GM18951 (cell line): ENCODE data around the gene RASEF.

ENCODE experiments used
- POLR2A ChIP-seq: IDR thresholded peaks from 4 replicates; pipeline ENCODE4 v1.6.1; 2011; ENCODE audit warnings: mild to moderate bottlenecking; ENCODE audit not compliant: insufficient read length, insufficient read depth; ENCODE audit errors: extremely low read depth
- in situ Hi-C: fragments of 300-500 bp; cut with MboI; formaldehyde crosslinking; loops from one replicate; pipeline ENCODE4 v1.12.0; 2022; ENCODE audit warnings: low sequenced_read_pairs, mixed read lengths, inconsistent platforms; ENCODE audit not compliant: unreplicated experiment

Gene RASEF

GRCh38 chr9:83068414-83068813 lies 5.5 kb upstream of the RASEF start:
- in situ Hi-C loops: no loop called here

GRCh38 chr9:83067579-83067978 lies 4.6 kb upstream of the RASEF start:
- TF ChIP-seq POLR2A: no peak
- in situ Hi-C loops: no loop called here

More at GRCh38 chr9:83068414-83068813, 5.5 kb upstream of the RASEF start:
- TF ChIP-seq POLR2A: no peak

- in situ Hi-C loops: no loop called here
- no peak for TF ChIP-seq POLR2A
Observed at GRCh38 chr9:83066771-83067170, 3.8 kb upstream of the RASEF start.

- TF ChIP-seq POLR2A: no peak
- in situ Hi-C loops: no loop called here
Observed at GRCh38 chr9:83065233-83065632, 2.3 kb upstream of the RASEF start.

- in situ Hi-C loops: no loop called here
- no peak for TF ChIP-seq POLR2A
Observed at GRCh38 chr9:83061990-83062650, 822 bp downstream of the RASEF start.

- in situ Hi-C loops: no loop called here
- TF ChIP-seq POLR2A: no peak
Observed at GRCh38 chr9:83061036-83061435, 1.9 kb downstream of the RASEF start.

- in situ Hi-C loops: no loop called here
- TF ChIP-seq POLR2A: no peak
Observed at GRCh38 chr9:83060556-83060955, 2.4 kb downstream of the RASEF start.

- no peak for TF ChIP-seq POLR2A
- in situ Hi-C loops: no loop called here
Observed at GRCh38 chr9:83059417-83059816, 3.5 kb downstream of the RASEF start.

- in situ Hi-C loops: no loop called here
- TF ChIP-seq POLR2A: no peak
Observed at GRCh38 chr9:83056911-83057310, 6.0 kb downstream of the RASEF start.

GRCh38 chr9:83056174-83056573 lies 6.8 kb downstream of the RASEF start:
- TF ChIP-seq POLR2A: no peak
- in situ Hi-C loops: no loop called here

- no peak for TF ChIP-seq POLR2A
- in situ Hi-C loops: no loop called here
Observed at GRCh38 chr9:83047839-83048775, 14.8 kb downstream of the RASEF start.

GRCh38 chr9:83043597-83043996 lies 19.3 kb downstream of the RASEF start:
- in situ Hi-C loops: no loop called here
- no peak for TF ChIP-seq POLR2A

- TF ChIP-seq POLR2A: no peak
- in situ Hi-C loops: no loop called here
Observed at GRCh38 chr9:83041771-83042170, 21.2 kb downstream of the RASEF start.

GRCh38 chr9:83039303-83039702 lies 23.6 kb downstream of the RASEF start:
- in situ Hi-C loops: no loop called here
- no peak for TF ChIP-seq POLR2A
